ENCODE results near the gene TAS2R14. TPM values are rescaled to one million over a fixed set of nuclear protein-coding genes. Genes with fewer than 3 reads are reported as not detected.
A peak's percentile ranks its signal among the peaks of the same experiment; 100 is the strongest.

Gene TAS2R14
- total RNA-seq, 1 experiment from 2014 or later, result 2.9 TPM

- BruUV-seq (replicated peaks), result no TSS peak
- peaks cover 45% of the 10 kb centered on the region for H3K4me1 Mint-ChIP-seq (ENCODE audit: low read depth, unreplicated experiment)
- H3K4me3 Mint-ChIP-seq (ENCODE audit: low read depth, unreplicated experiment), result no peak overlapping the region
- H3K27ac Mint-ChIP-seq (ENCODE audit: unreplicated experiment), result peak overlapping the region; percentile 80
- peaks cover 8% of the 10 kb centered on the region for H3K9me3 Mint-ChIP-seq (ENCODE audit: low read depth, unreplicated experiment)
- peak; percentile 5 for DNase-seq
- intact Hi-C loops (cut with micrococcal nuclease; ENCODE audit: unreplicated experiment), result no loop called here
- TF ChIP-seq, protein P1, sequence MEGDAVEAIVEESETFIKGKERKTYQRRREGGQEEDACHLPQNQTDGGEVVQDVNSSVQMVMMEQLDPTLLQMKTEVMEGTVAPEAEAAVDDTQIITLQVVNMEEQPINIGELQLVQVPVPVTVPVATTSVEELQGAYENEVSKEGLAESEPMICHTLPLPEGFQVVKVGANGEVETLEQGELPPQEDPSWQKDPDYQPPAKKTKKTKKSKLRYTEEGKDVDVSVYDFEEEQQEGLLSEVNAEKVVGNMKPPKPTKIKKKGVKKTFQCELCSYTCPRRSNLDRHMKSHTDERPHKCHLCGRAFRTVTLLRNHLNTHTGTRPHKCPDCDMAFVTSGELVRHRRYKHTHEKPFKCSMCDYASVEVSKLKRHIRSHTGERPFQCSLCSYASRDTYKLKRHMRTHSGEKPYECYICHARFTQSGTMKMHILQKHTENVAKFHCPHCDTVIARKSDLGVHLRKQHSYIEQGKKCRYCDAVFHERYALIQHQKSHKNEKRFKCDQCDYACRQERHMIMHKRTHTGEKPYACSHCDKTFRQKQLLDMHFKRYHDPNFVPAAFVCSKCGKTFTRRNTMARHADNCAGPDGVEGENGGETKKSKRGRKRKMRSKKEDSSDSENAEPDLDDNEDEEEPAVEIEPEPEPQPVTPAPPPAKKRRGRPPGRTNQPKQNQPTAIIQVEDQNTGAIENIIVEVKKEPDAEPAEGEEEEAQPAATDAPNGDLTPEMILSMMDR (IDR thresholded peaks at IDR 0.05; ENCODE audit: unreplicated experiment), result no peak
- no peaks in the 10 kb centered on the region for H3K27me3 Mint-ChIP-seq (ENCODE audit: unreplicated experiment)
- H3K36me3 Mint-ChIP-seq (ENCODE audit: insufficient read depth, unreplicated experiment), result peaks cover 6% of the 10 kb centered on the region
- CTCF ChIA-PET, result no interaction called here
Measured at GRCh38 chr12:10940389-10940788, 1.3 kb upstream of the TAS2R14 start.

DNA sequence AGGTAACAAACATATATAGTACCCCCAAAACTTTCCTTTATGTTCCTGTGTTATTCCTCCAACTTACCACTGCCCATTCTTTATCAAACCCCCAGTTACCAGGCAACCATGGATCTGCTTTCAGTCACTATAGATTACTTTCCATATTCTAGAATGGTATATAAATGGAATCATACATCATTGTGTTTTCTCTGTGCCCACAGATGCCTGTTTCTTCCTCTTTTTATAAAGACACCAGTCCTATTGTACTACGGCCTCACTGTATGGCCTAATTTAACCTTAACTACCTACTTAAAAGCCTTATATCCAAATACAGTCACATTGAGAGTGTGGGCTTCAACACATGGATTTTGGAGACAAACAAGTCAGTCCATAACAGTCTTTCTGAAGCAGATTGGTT is 2.6 kb downstream of the TAS2R14 start:
- no peak overlapping the region for H3K27ac Mint-ChIP-seq (ENCODE audit: unreplicated experiment)
- no peaks in the 10 kb centered on the region for H3K9me3 Mint-ChIP-seq (ENCODE audit: low read depth, unreplicated experiment)
- no peak for DNase-seq
- H3K4me1 Mint-ChIP-seq (ENCODE audit: low read depth, unreplicated experiment), result peaks cover 15% of the 10 kb centered on the region
- no peaks in the 10 kb centered on the region for H3K36me3 Mint-ChIP-seq (ENCODE audit: insufficient read depth, unreplicated experiment)
- intact Hi-C loops (cut with micrococcal nuclease; ENCODE audit: unreplicated experiment), result no loop called here
- BruUV-seq (replicated peaks), result no TSS peak
- no peaks in the 10 kb centered on the region for H3K27me3 Mint-ChIP-seq (ENCODE audit: unreplicated experiment)
- TF ChIP-seq, protein P1 (IDR thresholded peaks at IDR 0.05; ENCODE audit: unreplicated experiment), result no peak
- CTCF ChIA-PET, result no interaction called here
- H3K4me3 Mint-ChIP-seq (ENCODE audit: low read depth, unreplicated experiment), result no peak overlapping the region

DNA sequence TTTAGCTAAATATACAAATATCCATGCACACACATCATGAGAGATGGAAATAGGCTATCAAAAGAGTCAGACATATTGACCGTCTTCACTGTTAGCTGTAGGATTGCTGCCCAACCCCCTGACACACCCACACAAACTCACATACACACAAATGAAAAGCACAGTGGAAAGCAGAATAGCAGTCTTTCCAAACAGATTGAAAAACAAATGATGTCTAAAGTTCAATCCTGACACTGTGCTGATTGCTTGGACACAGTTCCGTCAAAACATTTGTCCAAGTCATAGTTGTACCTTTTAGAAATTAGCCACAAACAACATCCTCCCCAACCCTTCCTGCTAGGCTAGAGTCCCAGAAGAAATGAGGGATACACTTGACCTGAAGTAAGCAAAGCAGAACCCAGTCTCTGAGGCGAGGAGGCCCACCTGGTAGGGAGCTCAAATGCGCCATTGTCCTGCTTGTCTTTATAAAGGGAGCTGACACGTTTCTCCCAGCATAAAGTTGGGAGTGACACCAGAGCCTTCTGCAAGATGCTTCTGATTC is 10.2 kb downstream of the TAS2R14 start, which contains the start of gene PRH2:
PRH2 (plus strand) TSS at position 491 of the 541 bp plus-strand sequence; CDS start at position 529, 38 bp downstream.
- intact Hi-C loops (cut with micrococcal nuclease; ENCODE audit: unreplicated experiment), result no loop called here
- H3K4me1 Mint-ChIP-seq (ENCODE audit: low read depth, unreplicated experiment), result no peaks in the 10 kb centered on the region
- H3K36me3 Mint-ChIP-seq (ENCODE audit: insufficient read depth, unreplicated experiment), result no peaks in the 10 kb centered on the region
- no peak within 1 kb of the TSS for H3K27ac Mint-ChIP-seq (ENCODE audit: unreplicated experiment)
- H3K27me3 Mint-ChIP-seq (ENCODE audit: unreplicated experiment), result no peaks in the 10 kb centered on the region
- TF ChIP-seq, protein P1 (IDR thresholded peaks at IDR 0.05; ENCODE audit: unreplicated experiment), result no peak
- BruUV-seq (replicated peaks), result no TSS peak
- DNase-seq, result no peak
- CTCF ChIA-PET, result no interaction called here
- H3K4me3 Mint-ChIP-seq (ENCODE audit: low read depth, unreplicated experiment), result no peak within 1 kb of the TSS
- H3K9me3 Mint-ChIP-seq (ENCODE audit: low read depth, unreplicated experiment), result no peaks in the 10 kb centered on the region

GRCh38 chr12:10926269-10926668 is 12.8 kb downstream of the TAS2R14 start:
- H3K27ac Mint-ChIP-seq (ENCODE audit: unreplicated experiment), result no peak overlapping the region
- H3K9me3 Mint-ChIP-seq (ENCODE audit: low read depth, unreplicated experiment), result no peaks in the 10 kb centered on the region
- no peaks in the 10 kb centered on the region for H3K4me1 Mint-ChIP-seq (ENCODE audit: low read depth, unreplicated experiment)
- BruUV-seq (replicated peaks), result no TSS peak
- H3K27me3 Mint-ChIP-seq (ENCODE audit: unreplicated experiment), result no peaks in the 10 kb centered on the region
- no peak for DNase-seq
- no peaks in the 10 kb centered on the region for H3K36me3 Mint-ChIP-seq (ENCODE audit: insufficient read depth, unreplicated experiment)
- intact Hi-C loops (cut with micrococcal nuclease; ENCODE audit: unreplicated experiment), result no loop called here
- TF ChIP-seq, protein P1 (IDR thresholded peaks at IDR 0.05; ENCODE audit: unreplicated experiment), result no peak
- no peak overlapping the region for H3K4me3 Mint-ChIP-seq (ENCODE audit: low read depth, unreplicated experiment)
- CTCF ChIA-PET, result no interaction called here

All from Calu3 (cell line).